GM10248 (cell line): ENCODE measurements around the gene GSK3A.

Source experiments
- CTCF ChIA-PET: fragments of 300-600 bp; sonication (Branson Sonifier 250); formaldehyde crosslinking; extraction: SDS; loops from one replicate; lab custom pipeline; 2021; ENCODE audit warnings: antibody characterized with exemption; lab: Yijun Ruan, JAX
- POLR2A ChIA-PET: fragments of 350-650 bp; sonication (Branson Sonifier 250); formaldehyde crosslinking; extraction: SDS; loops from one replicate; lab custom pipeline; 2020; ENCODE audit warnings: antibody characterized with exemption; lab: Yijun Ruan, JAX
- DNase-seq: peaks from one replicate; pipeline ENCODE4 v3.0.0; 2012; ENCODE audit errors: extremely low spot score
- CTCF ChIP-seq: IDR thresholded peaks from 2 replicates; pipeline ENCODE4 v1.5.1; 2012; ENCODE audit warnings: mild to moderate bottlenecking, low read depth; ENCODE audit errors: extremely low read depth, missing control alignments, control extremely low read depth

GSK3A gene

GRCh38 chr19:42239544-42240220 lies 2.7 kb downstream of the GSK3A start:
- TF ChIP-seq CTCF, result no peak
- ChIA-PET POLR2A (interaction anchor here (0.8 kb wide), 1 partner anchor 12 kb away, joined by 5 read pairs; no protein-coding TSS in a partner anchor), CTCF (interaction anchor here (1.1 to 1.9 kb wide), 7 partner anchors 10 to 131 kb away, joined by 4 to 6 read pairs (median 4); partner anchors contain the start of gene POU2F2)
- no peak for DNase-seq

- ChIA-PET POLR2A (interaction anchor here (1.5 kb wide), 1 partner anchor 19 kb away, joined by 4 read pairs; no protein-coding TSS in a partner anchor), CTCF (interaction anchor here (0.9 to 3.5 kb wide), 5 partner anchors 9 to 127 kb away, joined by 3 to 14 read pairs (median 12); no protein-coding TSS in a partner anchor)
- TF ChIP-seq CTCF, result no peak
- DNase-seq, result no peak
Observed at GRCh38 chr19:42235181-42235580, 7.2 kb downstream of the GSK3A start.

- ChIA-PET POLR2A (interaction anchor here (0.9 to 1.5 kb wide), 2 partner anchors 9 to 18 kb away, joined by 4 to 5 read pairs; no protein-coding TSS in a partner anchor), CTCF (interaction anchor here (0.7 to 3.5 kb wide), 6 partner anchors 9 to 126 kb away, joined by 3 to 14 read pairs (median 8); partner anchors contain the start of gene ZNF526)
- no peak for TF ChIP-seq CTCF
- DNase-seq, result no peak
Observed at GRCh38 chr19:42234364-42234763, 8.0 kb downstream of the GSK3A start.

GRCh38 chr19:42233678-42234292 lies 8.6 kb downstream of the GSK3A start:
- ChIA-PET POLR2A (interaction anchor here (0.6 to 1.5 kb wide), 3 partner anchors 9 to 1486 kb away, joined by 3 to 5 read pairs (median 4); no protein-coding TSS in a partner anchor), CTCF (interaction anchor here (0.7 to 3.5 kb wide), 8 partner anchors 8 to 125 kb away, joined by 3 to 14 read pairs (median 4); partner anchors contain the start of genes POU2F2 and ZNF526)
- DNase-seq, result no peak
- TF ChIP-seq CTCF, result no peak

GRCh38 chr19:42233106-42233505 lies 9.3 kb downstream of the GSK3A start:
- ChIA-PET POLR2A (interaction anchor here (0.6 kb wide), 1 partner anchor 1487 kb away, joined by 3 read pairs; no protein-coding TSS in a partner anchor), CTCF (interaction anchor here (0.9 to 2.7 kb wide), 4 partner anchors 11 to 101 kb away, joined by 3 to 14 read pairs (median 3); partner anchors contain the start of gene POU2F2)
- no peak for DNase-seq
- TF ChIP-seq CTCF, result no peak

- ChIA-PET CTCF (interaction anchor here (1.0 kb wide), 1 partner anchor 11 kb away, joined by 3 read pairs; no protein-coding TSS in a partner anchor), POLR2A (no interaction called here)
Observed at GRCh38 chr19:42232435-42232834, 10.0 kb downstream of the GSK3A start.

More at GRCh38 chr19:42232435-42232834, 10.0 kb downstream of the GSK3A start:
- no peak for TF ChIP-seq CTCF
- DNase-seq, result no peak
